H9 (cell line): ENCODE results near the gene STARD10. TPM values are rescaled to one million over a fixed set of nuclear protein-coding genes. Genes with fewer than 3 reads are reported as not detected.

Source experiments
- DNase-seq: peaks from one replicate; pipeline ENCODE4 v3.0.0-alpha.2; 2017
- H2AFZ ChIP-seq: one replicate; pipeline ENCODE4 v1.6.1; 2013; ENCODE audit warnings: mild to moderate bottlenecking, low read length, control low read depth, moderate library complexity
- H2AK5ac ChIP-seq: 2 replicates; pipeline ENCODE4 v1.6.1; 2013; ENCODE audit warnings: low read length, control low read depth, mixed read lengths; ENCODE audit not compliant: insufficient read length
- H2BK120ac ChIP-seq: one replicate; pipeline ENCODE4 v1.6.1; 2013; ENCODE audit warnings: low read depth, mild to moderate bottlenecking, low read length, control low read depth, inconsistent platforms; ENCODE audit not compliant: poor library complexity, severe bottlenecking
- H2BK12ac ChIP-seq: 2 replicates; pipeline ENCODE4 v1.6.1; 2013; ENCODE audit warnings: low read length, control low read depth, mixed read lengths, low read depth; ENCODE audit not compliant: insufficient read length
- H2BK15ac ChIP-seq: 2 replicates; pipeline ENCODE4 v1.6.1; 2013; ENCODE audit warnings: low read depth, low read length, control low read depth
- H2BK20ac ChIP-seq: one replicate; pipeline ENCODE4 v1.6.1; 2013; ENCODE audit warnings: low read depth, mild to moderate bottlenecking, low read length, control low read depth, inconsistent platforms; ENCODE audit not compliant: poor library complexity, severe bottlenecking
- H2BK5ac ChIP-seq: 2 replicates; pipeline ENCODE4 v1.6.1; 2013; ENCODE audit warnings: low read length, control low read depth, mixed read lengths; ENCODE audit not compliant: insufficient read length
- H3K14ac ChIP-seq: 2 replicates; pipeline ENCODE4 v1.6.1; 2013; ENCODE audit warnings: low read length, control low read depth; ENCODE audit not compliant: insufficient read depth
- H3K18ac ChIP-seq: 2 replicates; pipeline ENCODE4 v1.6.1; 2013; ENCODE audit warnings: low read depth, mild to moderate bottlenecking, mixed read lengths, low read length, control low read depth; ENCODE audit not compliant: insufficient read length
- H3K23ac ChIP-seq: 2 replicates; pipeline ENCODE4 v1.6.1; 2013; ENCODE audit warnings: low read length, control low read depth, mixed read lengths, low read depth; ENCODE audit not compliant: insufficient read length
- H3K23me2 ChIP-seq: 2 replicates; pipeline ENCODE4 v1.6.1; 2013; ENCODE audit warnings: low read depth, mild to moderate bottlenecking, mixed read lengths, low read length, control low read depth; ENCODE audit not compliant: insufficient read length, poor library complexity, severe bottlenecking
- H3K27ac ChIP-seq: 2 replicates; pipeline ENCODE4 v1.5.1; 2013; ENCODE audit warnings: low read length, control low read depth, mixed read lengths, low read depth; ENCODE audit not compliant: insufficient read length
- H3K27me3 ChIP-seq: 2 replicates; pipeline ENCODE4 v1.6.1; 2013; ENCODE audit warnings: low read length, control low read depth, inconsistent platforms; ENCODE audit not compliant: insufficient read depth
- H3K4ac ChIP-seq: 2 replicates; pipeline ENCODE4 v1.6.1; 2013; ENCODE audit warnings: low read depth, mild to moderate bottlenecking, control low read depth, inconsistent platforms, low read length, moderate library complexity
- H3K4me1 ChIP-seq: 2 replicates; pipeline ENCODE4 v1.6.1; 2013; ENCODE audit warnings: low read length, control low read depth, inconsistent platforms; ENCODE audit not compliant: insufficient read depth
- H3K4me2 ChIP-seq: 2 replicates; pipeline ENCODE4 v1.6.1; 2013; ENCODE audit warnings: low read length, control low read depth, mixed read lengths; ENCODE audit not compliant: insufficient read length, insufficient read depth
- H3K56ac ChIP-seq: 2 replicates; pipeline ENCODE4 v1.6.1; 2013; ENCODE audit warnings: low read depth, mild to moderate bottlenecking, mixed read lengths, low read length, control low read depth; ENCODE audit not compliant: insufficient read length
- H3K79me1 ChIP-seq: 2 replicates; pipeline ENCODE4 v1.6.1; 2013; ENCODE audit warnings: low read depth, mild to moderate bottlenecking, moderate library complexity, low read length, control low read depth, inconsistent platforms; ENCODE audit not compliant: insufficient read depth, poor library complexity, severe bottlenecking
- H3K79me2 ChIP-seq: 2 replicates; pipeline ENCODE4 v1.6.1; 2013; ENCODE audit warnings: low read length, control low read depth, inconsistent platforms; ENCODE audit not compliant: insufficient read depth
- H3K9ac ChIP-seq: 2 replicates; pipeline ENCODE4 v1.6.1; 2013; ENCODE audit warnings: low read length, control low read depth, mixed read lengths; ENCODE audit not compliant: insufficient read length; ENCODE audit errors: extremely low read depth
- H3K9me3 ChIP-seq: one replicate; pipeline ENCODE4 v1.6.1; 2013; ENCODE audit warnings: low read depth, low read length, inconsistent platforms; ENCODE audit not compliant: control insufficient read depth
- H3T11ph ChIP-seq: one replicate; pipeline ENCODE4 v1.6.1; 2013; ENCODE audit warnings: mild to moderate bottlenecking, low read length, control low read depth, inconsistent platforms
- H4K20me1 ChIP-seq: one replicate; pipeline ENCODE4 v1.6.1; 2013; ENCODE audit not compliant: control insufficient read depth, insufficient read length, insufficient read depth
- H4K5ac ChIP-seq: 2 replicates; pipeline ENCODE4 v1.6.1; 2013; ENCODE audit warnings: low read depth, mild to moderate bottlenecking, mixed read lengths, low read length, control low read depth; ENCODE audit not compliant: insufficient read length
- H4K8ac ChIP-seq: replicated peaks from 2 replicates; pipeline ENCODE4 v1.6.1; 2013; ENCODE audit warnings: low read length, control low read depth, mixed read lengths, low read depth; ENCODE audit not compliant: insufficient read length
- H4K91ac ChIP-seq: 2 replicates; pipeline ENCODE4 v1.6.1; 2013; ENCODE audit warnings: low read depth, mild to moderate bottlenecking, moderate library complexity, mixed read lengths, low read length, control low read depth; ENCODE audit not compliant: insufficient read length
- H3K27ac Mint-ChIP-seq, 3 experiments: 2 replicates in 2 of 3; 3 replicates in 1 of 3; pipeline ENCODE4 v1.8.0; 2020 to 2021; ENCODE audit warnings: mixed read lengths in 3 of 3, mild to moderate bottlenecking in 1 of 3, moderate library complexity in 1 of 3
- H3K27me3 Mint-ChIP-seq: 2 replicates; pipeline ENCODE4 v1.8.0; 2021; ENCODE audit warnings: low read depth, mild to moderate bottlenecking, moderate library complexity, mixed read lengths
- H3K36me3 Mint-ChIP-seq, 3 experiments: 2 replicates in 2 of 3; 3 replicates in 1 of 3; pipeline ENCODE4 v1.8.0; 2020 to 2021; ENCODE audit warnings: low read depth in 3 of 3, mixed read lengths in 3 of 3; ENCODE audit not compliant: insufficient read depth in 1 of 3
- H3K4me1 Mint-ChIP-seq, 2 experiments: 2 replicates each; pipeline ENCODE4 v1.8.0; 2020; ENCODE audit warnings: mixed read lengths in 2 of 2
- H3K4me3 Mint-ChIP-seq, 2 experiments: 2 replicates in 1 of 2; 3 replicates in 1 of 2; pipeline ENCODE4 v1.8.0; 2020 to 2021; ENCODE audit warnings: mild to moderate bottlenecking in 2 of 2, mixed read lengths in 2 of 2, moderate library complexity in 1 of 2
- H3K9me3 Mint-ChIP-seq, 2 experiments: 2 replicates in 1 of 2; 3 replicates in 1 of 2; pipeline ENCODE4 v1.8.0; 2020; ENCODE audit warnings: mild to moderate bottlenecking in 2 of 2, mixed read lengths in 2 of 2, moderate library complexity in 1 of 2
- WGBS: extraction: QIAGEN DNeasy Blood & Tissue Kit; methylation state at CpG from one replicate; pipeline ENCODE4 v1.1.7; 2013; ENCODE audit warnings: missing lambda C conversion rate, low lambda C conversion rate, mixed read lengths; ENCODE audit not compliant: insufficient read length; ENCODE audit errors: extremely low coverage; 5-methylcytosine and 5-hydroxymethylcytosine counted together
- total RNA-seq: library from RNA; stranded (reverse); gene quantifications from 2 replicates; pipeline ENCODE4 v1.2.1, GENCODE V29; 2021
- TF ChIP-seq, protein P1 (sequence below): fragments of 200-600 bp; sonication (generic); conservative IDR thresholded peaks from 3 replicates; pipeline ENCODE4 v1.8.0; 2021; ENCODE audit warnings: antibody characterized with exemption, mild to moderate bottlenecking

STARD10 gene
- total RNA-seq, 1 experiment from 2014 or later: 24.4 TPM

DNA sequence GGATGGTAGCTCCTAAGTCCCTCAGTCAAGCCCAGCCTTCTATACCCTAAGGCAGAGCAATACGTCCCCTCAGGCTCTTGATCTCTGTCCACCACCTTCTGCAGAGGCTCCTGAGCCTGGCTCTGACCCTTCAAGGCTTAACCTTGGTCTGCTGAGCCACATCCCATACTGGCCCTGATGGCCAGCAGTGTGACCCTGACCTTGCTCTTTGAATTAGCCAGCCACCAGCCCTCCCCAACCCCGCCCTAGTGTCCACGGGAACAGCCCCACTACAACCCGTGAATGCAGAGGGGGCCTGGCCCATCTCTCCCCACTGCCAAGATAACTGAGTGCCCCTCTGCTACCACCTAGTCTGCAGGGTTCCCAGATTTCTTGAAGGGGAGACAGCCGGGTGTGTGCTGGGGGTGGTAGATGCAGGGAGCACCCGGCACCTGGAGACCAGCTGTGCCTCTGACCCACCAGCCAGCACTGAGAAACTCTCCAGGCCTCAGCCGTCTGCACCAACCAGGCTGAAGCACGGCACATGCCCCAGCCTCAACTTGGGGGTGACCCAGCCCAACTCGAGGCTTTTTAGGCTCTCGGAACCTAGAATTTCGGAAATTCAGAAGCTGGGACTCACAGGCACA lies 47.8 kb downstream of the STARD10 start:
- Histone ChIP-seq H3K27me3 (no peaks in the 10 kb centered on the region), H3K79me2 (peaks cover 16% of the 10 kb centered on the region; the same call in 1 of the 2 replicates), H2BK15ac (no peak overlapping the region), H3K4me1 (peaks cover 9% of the 10 kb centered on the region), H4K8ac (no peak overlapping the region), H3K18ac (no peak overlapping the region), H3K79me1 (peaks cover 7% of the 10 kb centered on the region), H4K5ac (no peak overlapping the region), H3K56ac (no peak overlapping the region), H3K27ac (no peak overlapping the region), H4K91ac (no peak overlapping the region), H2BK5ac (no peak overlapping the region), H2BK120ac (no peak overlapping the region), H2AFZ (no peak overlapping the region), H2BK20ac (no peak overlapping the region), H2AK5ac (no peak overlapping the region), H3T11ph (no peak overlapping the region), H3K9me3 (no peaks in the 10 kb centered on the region), H3K14ac (no peak overlapping the region), H3K4ac (no peak overlapping the region), H3K9ac (no peak overlapping the region), H2BK12ac (no peak overlapping the region), H3K4me2 (no peak overlapping the region), H3K23ac (no peak overlapping the region), H3K23me2 (peaks cover under 1% of the 10 kb centered on the region), H4K20me1 (no peaks in the 10 kb centered on the region)
- Mint-ChIP-seq H3K4me1 (peaks cover 29 to 34% of the 10 kb centered on the region in 2 experiments), H3K4me3 (no peak overlapping the region), H3K9me3 (no peaks in the 10 kb centered on the region), H3K27ac (no peak overlapping the region), H3K27me3 (no peaks in the 10 kb centered on the region), H3K36me3 (peaks cover 4 to 10% (median 4%) of the 10 kb centered on the region in 3 experiments; a peak in 6 of 7 replicates)
- no peak for DNase-seq
- WGBS: no CpG with 5 or more reads among the region's 11 CpGs
- TF ChIP-seq, protein P1, sequence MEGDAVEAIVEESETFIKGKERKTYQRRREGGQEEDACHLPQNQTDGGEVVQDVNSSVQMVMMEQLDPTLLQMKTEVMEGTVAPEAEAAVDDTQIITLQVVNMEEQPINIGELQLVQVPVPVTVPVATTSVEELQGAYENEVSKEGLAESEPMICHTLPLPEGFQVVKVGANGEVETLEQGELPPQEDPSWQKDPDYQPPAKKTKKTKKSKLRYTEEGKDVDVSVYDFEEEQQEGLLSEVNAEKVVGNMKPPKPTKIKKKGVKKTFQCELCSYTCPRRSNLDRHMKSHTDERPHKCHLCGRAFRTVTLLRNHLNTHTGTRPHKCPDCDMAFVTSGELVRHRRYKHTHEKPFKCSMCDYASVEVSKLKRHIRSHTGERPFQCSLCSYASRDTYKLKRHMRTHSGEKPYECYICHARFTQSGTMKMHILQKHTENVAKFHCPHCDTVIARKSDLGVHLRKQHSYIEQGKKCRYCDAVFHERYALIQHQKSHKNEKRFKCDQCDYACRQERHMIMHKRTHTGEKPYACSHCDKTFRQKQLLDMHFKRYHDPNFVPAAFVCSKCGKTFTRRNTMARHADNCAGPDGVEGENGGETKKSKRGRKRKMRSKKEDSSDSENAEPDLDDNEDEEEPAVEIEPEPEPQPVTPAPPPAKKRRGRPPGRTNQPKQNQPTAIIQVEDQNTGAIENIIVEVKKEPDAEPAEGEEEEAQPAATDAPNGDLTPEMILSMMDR: no peak
